Measurements from ENCODE around the gene FAM170B.

The FAM170B gene

GRCh38 chr10:49119746-49120145, 14.1 kb downstream of the FAM170B start:
- ATAC-seq: no peak

DNA sequence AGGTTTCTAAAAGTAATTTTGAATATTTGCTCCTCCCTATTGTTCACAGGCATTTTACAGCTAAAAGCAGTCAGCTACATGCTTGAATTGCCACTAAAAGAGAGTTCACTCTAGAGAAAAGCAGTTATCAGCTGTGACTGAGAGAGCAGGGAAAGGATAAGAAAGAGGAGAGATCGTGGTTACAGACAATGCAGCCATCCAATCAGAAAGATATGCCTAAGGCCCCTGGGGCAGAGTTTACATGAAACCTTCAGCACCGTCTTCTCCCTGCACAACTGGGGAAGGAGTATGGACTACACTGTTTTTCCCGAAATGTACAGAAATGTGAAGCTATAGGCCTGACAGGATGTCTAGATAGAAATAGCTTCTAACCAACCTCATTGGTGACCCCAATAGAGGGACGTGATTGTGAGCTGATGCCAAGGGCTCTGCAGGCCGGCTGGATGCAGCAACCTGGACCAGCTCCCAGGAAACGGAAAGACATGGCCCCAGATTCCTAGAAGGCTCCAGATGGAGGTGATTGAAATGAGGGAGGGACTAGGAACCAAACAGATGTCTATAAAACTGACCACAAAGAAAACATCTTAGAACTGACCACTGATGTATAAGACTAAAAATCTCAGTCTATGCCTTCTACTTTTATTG, 15.3 kb downstream of the FAM170B start:
- TF ChIP-seq GLIS3 (CRISPR knock-in tag; IDR thresholded peaks at IDR 0.05): no peak
- no peak for TF ChIP-seq ZC3H10 (CRISPR knock-in tag; IDR thresholded peaks at IDR 0.05)
- no peak for TF ChIP-seq PPARA (CRISPR knock-in tag; IDR thresholded peaks at IDR 0.05; ENCODE audit: borderline replicate concordance)
- no peak for ATAC-seq

More at GRCh38 chr10:49119746-49120145, 14.1 kb downstream of the FAM170B start:
- TF ChIP-seq ZFP3 (CRISPR knock-in tag; IDR thresholded peaks at IDR 0.05) (no peak), PPARA (CRISPR knock-in tag; IDR thresholded peaks at IDR 0.05; ENCODE audit: borderline replicate concordance) (no peak), ISL1 (CRISPR knock-in tag; IDR thresholded peaks at IDR 0.05) (no peak), CSDC2 (CRISPR knock-in tag; IDR thresholded peaks at IDR 0.05) (no peak), TOX (CRISPR knock-in tag; IDR thresholded peaks at IDR 0.05; ENCODE audit: borderline replicate concordance) (no peak), ESRRG (CRISPR knock-in tag; IDR thresholded peaks at IDR 0.05) (no peak), ARNTL (CRISPR knock-in tag; IDR thresholded peaks at IDR 0.05; ENCODE audit: borderline replicate concordance, low read depth) (no peak), SNAI2 (CRISPR knock-in tag; IDR thresholded peaks at IDR 0.05) (no peak), BACH2 (CRISPR knock-in tag; IDR thresholded peaks at IDR 0.05; ENCODE audit: borderline replicate concordance) (no peak), TCF4 (CRISPR knock-in tag; IDR thresholded peaks at IDR 0.05; ENCODE audit: borderline replicate concordance) (no peak), ZFP30 (CRISPR knock-in tag; IDR thresholded peaks at IDR 0.05) (no peak), PATZ1 (CRISPR knock-in tag; IDR thresholded peaks at IDR 0.05; ENCODE audit: borderline replicate concordance) (no peak), RARB (CRISPR knock-in tag; IDR thresholded peaks at IDR 0.05) (no peak)
- TF ChIP-seq, protein P1, sequence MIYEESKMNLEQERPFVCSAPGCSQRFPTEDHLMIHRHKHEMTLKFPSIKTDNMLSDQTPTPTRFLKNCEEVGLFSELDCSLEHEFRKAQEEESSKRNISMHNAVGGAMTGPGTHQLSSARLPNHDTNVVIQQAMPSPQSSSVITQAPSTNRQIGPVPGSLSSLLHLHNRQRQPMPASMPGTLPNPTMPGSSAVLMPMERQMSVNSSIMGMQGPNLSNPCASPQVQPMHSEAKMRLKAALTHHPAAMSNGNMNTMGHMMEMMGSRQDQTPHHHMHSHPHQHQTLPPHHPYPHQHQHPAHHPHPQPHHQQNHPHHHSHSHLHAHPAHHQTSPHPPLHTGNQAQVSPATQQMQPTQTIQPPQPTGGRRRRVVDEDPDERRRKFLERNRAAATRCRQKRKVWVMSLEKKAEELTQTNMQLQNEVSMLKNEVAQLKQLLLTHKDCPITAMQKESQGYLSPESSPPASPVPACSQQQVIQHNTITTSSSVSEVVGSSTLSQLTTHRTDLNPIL (CRISPR knock-in tag; IDR thresholded peaks at IDR 0.05; ENCODE audit: low read depth): no peak
- TF ChIP-seq, protein P2, sequence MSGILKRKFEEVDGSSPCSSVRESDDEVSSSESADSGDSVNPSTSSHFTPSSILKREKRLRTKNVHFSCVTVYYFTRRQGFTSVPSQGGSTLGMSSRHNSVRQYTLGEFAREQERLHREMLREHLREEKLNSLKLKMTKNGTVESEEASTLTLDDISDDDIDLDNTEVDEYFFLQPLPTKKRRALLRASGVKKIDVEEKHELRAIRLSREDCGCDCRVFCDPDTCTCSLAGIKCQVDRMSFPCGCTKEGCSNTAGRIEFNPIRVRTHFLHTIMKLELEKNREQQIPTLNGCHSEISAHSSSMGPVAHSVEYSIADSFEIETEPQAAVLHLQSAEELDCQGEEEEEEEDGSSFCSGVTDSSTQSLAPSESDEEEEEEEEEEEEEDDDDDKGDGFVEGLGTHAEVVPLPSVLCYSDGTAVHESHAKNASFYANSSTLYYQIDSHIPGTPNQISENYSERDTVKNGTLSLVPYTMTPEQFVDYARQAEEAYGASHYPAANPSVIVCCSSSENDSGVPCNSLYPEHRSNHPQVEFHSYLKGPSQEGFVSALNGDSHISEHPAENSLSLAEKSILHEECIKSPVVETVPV (CRISPR knock-in tag; IDR thresholded peaks at IDR 0.05): no peak

GRCh38 chr10:49117376-49118070, 16.3 kb downstream of the FAM170B start:
- TF ChIP-seq TOX (CRISPR knock-in tag; IDR thresholded peaks at IDR 0.05; ENCODE audit: borderline replicate concordance) (no peak), CSDC2 (CRISPR knock-in tag; IDR thresholded peaks at IDR 0.05) (no peak), TSHZ2 (CRISPR knock-in tag; IDR thresholded peaks at IDR 0.05) (no peak), POU6F1 (CRISPR knock-in tag; IDR thresholded peaks at IDR 0.05; ENCODE audit: borderline replicate concordance, low read depth) (no peak), ZNF565 (CRISPR knock-in tag; conservative IDR thresholded peaks at IDR 0.05; ENCODE audit: low read depth) (no peak)

More at GRCh38 chr10:49117376-49118070, 16.3 kb downstream of the FAM170B start:
- ATAC-seq: no peak

Data from SK-N-SH treated with all-trans-retinoic acid at 6 μM for 48 hours (cell line).